ENCODE measurements around the gene CDK11B.
A peak's percentile ranks its signal among the peaks of the same experiment; 100 is the strongest.
"Not testable (repeated sequence)": the region's sequence is repeated elsewhere in the genome, so short reads cannot be mapped to it uniquely, and the experiment has no call there.

CDK11B gene

DNA sequence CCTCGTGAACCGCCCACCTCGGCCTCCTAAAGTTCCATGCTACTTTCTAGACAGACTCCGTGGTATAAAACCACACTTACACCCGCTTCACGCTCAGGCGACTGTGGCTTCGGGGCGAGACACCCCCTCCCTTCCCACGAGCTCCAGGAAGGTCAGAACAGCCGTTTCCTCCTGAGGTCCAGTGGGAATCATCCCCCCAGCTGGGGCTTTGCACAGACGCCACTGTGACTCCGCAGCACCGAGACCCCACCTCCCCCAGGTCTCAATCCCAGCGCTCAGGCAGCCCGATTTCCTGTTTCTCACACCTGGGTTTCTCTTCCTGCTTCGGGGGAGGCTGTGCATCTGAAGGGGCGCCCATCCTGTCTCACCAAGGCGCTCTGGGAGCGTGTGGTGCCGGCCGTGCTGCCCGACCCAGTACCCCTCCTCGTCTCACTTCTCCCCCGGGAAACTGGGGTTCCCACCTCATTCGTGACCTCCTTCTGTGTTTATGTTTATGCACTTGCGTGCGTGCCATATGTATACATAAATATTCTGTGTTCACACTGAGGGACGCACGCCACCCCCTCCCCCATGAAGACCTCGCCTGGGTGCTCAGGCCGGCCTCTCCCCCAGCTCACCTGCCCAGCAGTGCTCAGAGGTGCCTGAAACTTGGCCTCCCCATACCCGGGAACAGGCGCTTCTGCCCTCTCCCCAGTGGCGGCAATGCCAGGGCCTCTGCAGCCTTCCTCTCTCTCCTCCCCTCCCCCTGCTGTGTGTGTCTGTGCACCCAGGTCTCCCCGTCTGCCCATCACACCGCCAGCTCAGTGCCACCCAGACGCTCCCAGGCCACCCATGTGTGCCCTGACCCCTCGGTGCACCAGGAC is 19.1 kb upstream of the CDK11B start:
- TF ChIP-seq, protein P1, sequence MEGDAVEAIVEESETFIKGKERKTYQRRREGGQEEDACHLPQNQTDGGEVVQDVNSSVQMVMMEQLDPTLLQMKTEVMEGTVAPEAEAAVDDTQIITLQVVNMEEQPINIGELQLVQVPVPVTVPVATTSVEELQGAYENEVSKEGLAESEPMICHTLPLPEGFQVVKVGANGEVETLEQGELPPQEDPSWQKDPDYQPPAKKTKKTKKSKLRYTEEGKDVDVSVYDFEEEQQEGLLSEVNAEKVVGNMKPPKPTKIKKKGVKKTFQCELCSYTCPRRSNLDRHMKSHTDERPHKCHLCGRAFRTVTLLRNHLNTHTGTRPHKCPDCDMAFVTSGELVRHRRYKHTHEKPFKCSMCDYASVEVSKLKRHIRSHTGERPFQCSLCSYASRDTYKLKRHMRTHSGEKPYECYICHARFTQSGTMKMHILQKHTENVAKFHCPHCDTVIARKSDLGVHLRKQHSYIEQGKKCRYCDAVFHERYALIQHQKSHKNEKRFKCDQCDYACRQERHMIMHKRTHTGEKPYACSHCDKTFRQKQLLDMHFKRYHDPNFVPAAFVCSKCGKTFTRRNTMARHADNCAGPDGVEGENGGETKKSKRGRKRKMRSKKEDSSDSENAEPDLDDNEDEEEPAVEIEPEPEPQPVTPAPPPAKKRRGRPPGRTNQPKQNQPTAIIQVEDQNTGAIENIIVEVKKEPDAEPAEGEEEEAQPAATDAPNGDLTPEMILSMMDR (conservative IDR thresholded peaks at IDR 0.05): no peak
- peak overlapping the region; percentile 30 for H3K27ac ChIP-seq

DNA sequence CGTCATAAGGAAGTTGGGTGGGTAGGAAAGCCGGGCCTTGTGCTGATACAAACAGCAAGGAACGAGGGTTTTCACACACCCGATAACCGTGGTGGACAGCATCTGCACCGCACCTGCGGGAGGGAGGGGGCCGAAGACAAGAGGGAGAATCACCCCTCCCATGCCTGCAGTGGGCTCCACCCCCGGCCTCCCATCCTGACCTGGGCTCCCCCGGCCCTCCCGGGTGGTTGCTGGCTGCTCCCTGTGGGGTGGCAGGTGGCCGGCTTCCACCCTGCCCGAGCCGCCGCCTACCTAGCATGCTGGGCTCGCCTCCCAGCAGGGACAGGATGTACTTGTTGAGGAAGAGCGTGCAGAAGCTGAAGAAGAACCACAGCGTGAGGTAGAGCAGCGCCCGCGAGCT is 17.3 kb upstream of the CDK11B start:
- H3K27ac ChIP-seq: not testable (repeated sequence)

DNA sequence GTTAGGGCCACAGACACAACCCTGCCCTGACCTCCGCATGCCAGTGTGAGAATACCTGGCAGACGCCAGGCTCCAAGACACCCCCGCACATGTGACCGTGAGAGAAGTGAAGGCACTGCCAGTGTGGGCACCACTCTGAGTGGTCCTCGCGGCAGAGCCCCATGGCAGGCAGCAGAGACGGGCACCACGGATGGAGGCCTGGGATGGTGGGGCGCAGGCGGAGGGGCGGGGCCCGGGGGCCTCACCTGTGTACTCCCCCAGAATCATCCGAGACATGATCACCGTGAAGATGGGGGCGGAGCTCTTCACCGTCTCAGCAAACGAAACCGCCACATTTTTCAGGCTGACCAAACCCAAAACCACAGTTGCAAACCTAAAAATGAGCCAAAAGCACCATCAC is 16.4 kb upstream of the CDK11B start:
- not testable (repeated sequence) for H3K27ac ChIP-seq

DNA sequence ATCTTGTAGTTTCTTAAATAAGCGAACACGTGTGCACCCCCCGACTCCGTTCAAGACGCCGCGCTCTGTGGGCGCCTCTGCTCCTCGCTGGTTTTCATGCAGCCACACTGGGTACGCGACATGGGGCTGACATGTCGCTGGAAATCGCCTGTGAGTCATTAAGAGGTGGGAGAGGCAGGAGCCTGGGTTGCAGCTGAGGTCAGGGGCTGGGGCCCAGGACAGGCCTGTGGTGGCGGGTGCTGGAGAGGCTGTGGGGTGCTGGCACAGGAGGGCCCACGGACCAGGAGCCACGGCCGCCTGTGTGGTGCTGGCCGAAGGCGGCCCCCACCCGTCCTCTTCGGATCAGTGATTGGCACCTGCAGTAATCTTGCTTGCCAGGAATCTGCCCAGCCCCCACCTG is 16.0 kb upstream of the CDK11B start:
- H3K27ac ChIP-seq: not testable (repeated sequence)

DNA sequence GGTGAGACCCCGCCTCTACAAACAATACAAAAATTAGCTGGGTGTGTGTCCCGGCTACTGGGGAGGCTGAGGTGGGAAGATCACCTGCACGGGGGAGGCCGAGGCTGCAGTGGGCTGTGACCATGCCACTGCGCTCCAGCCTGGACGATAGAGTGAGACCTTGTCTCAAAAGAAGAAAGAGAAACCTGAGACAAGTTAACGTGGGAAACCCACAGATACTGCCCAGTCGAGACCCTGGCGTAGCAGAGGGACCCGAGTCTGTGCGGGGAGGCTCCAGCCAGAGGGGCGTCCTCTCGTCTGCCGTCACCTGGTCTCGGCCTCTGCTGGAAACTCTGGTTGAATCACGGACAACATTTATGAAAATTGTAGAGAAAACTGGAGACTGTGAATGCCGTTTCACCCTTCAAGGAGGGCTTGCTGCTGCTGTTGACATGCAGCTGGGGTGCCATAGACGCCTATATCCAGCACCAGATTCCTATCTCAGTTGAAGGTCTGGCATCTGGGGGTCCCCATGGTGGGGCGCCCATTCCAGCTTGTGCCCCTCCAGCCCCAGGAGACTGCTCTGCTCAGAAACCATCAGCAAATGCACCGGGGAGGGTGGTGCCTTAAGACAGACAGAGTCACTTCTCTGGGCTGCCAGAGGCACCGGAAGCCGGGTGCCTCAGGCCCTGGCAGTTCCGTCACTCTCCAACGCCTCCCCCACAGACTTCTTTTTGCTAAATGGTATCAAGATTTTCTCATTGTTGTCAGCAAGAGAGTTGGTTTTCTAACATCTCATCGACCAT is 13.6 kb upstream of the CDK11B start:
- TF ChIP-seq, protein P1 (conservative IDR thresholded peaks at IDR 0.05): no peak
- no peak overlapping the region for H3K27ac ChIP-seq

DNA sequence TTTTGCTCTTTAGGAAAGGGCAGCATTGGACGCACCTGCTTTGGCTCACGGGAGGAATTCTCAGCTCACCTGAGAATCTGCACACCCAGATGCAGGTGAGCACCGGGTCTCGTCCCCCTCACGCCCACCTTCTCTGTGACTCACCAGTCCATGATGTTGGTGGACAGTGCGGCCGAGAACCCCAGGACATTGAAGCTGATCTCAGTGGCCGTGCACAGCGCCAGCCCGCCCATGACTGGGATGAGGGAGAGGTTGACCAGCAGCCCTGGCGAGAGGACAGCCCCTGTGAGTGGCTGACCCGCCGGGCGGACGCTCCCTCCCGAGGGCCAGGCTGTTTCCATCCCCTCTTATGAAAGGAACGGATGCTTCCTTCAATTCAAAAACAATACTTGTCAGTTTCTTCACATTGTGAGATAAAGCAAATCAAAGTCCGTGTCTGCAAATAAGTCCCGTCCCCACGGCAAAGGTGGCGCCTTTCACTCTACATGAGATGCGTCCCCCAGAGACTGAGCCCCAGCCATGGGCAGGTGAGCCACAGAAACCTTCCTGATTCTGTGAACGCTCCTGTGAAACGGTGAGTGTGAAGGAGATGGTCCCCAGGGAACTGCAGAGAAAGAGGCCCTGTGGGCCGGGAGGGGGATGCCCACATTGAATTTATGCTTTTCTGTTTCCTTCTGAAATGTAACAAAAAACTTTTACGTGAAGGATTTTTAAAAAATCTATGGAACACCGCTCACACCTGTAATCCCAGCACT is 12.7 kb upstream of the CDK11B start:
- no peak overlapping the region for H3K27ac ChIP-seq
- TF ChIP-seq, protein P1 (conservative IDR thresholded peaks at IDR 0.05): no peak

DNA sequence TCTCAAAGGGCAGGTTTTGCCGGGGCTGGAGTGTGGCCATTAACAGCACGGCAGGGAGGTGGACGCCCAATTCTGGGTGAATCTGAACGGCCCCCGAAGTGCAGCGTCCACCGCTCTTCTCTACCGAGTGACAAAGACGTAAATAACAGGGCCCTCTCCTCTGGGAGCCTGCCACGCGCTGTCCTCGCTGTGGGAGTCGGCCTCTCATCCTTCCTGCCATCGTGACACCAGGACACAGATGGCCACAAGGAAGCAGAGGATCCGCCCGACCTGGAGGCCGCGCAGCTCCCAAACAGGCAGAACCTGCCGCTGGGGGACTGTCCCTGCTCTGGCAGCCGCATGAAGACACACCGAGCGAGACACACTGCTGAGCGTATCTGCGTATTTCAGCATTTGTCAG is 12.1 kb upstream of the CDK11B start:
- no peak overlapping the region for H3K27ac ChIP-seq
- TF ChIP-seq, protein P1 (conservative IDR thresholded peaks at IDR 0.05): no peak

DNA sequence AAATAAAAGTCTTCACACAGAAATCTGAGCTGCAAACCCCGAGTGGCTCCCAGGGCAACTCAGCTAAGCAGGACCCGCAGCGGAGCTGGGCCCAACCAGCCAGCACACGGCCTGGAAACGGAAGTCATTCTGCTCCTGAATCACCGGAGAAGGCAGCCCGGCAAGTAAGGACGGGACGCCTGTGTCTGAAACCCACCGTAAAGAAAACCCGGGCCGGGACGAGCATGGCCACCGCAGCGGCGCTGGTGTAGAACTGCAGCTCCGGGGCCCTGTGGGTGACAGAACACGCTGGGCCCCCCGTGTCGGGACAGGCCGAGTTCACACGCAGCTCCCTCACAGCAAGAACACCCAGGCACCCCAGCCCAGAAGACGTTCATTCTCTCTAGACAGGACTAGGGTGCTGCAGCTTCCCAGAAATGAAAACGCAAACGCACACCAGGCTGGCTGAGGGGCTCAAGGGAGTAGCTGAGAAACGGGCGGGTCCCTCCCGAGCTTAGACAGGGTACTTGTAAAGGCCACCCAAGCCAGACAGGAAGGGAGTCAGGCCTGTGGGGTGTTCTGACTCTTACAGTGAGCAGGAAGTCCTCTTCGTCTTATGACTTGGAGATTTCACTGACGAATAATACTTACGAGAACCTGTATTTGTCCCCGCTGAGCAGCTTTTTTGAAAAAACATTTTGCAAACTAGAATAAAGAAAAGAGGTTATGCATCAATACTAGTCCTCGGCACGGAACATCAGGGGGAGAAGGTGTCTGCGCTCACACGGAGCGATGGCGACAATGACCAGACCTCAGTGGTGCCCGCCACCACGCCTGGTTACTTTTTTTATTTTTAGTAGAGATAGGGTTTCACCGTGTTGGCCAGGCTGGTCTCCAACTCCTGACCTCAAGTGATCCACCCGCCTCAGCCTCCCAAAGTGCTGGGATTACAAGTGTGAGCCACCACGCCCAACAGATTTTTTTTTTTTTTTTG is 10.9 kb upstream of the CDK11B start:
- TF ChIP-seq, protein P1 (conservative IDR thresholded peaks at IDR 0.05): no peak
- H3K27ac ChIP-seq: no peak overlapping the region

Data from VCaP (cell line).